ENCODE results near the gene SPECC1. TPM values are rescaled to one million over a fixed set of nuclear protein-coding genes. Genes with fewer than 3 reads are reported as not detected.
"Not testable (repeated sequence)": the region's sequence is repeated elsewhere in the genome, so short reads cannot be mapped to it uniquely, and the experiment has no call there.

SPECC1 gene
- polyA plus RNA-seq, 4 donors = 12.9 to 15.1 (median 14.5) TPM

- DNase-seq (ENCODE audit: low read depth in 4 of 4, low spot score in 3 of 4) = not testable (repeated sequence)
Observed at GRCh38 chr17:20352567-20352966, 343.4 kb downstream of the SPECC1 start.

- not testable (repeated sequence) for DNase-seq (ENCODE audit: low read depth in 4 of 4, low spot score in 3 of 4)
Observed at GRCh38 chr17:20363846-20364245, 354.7 kb downstream of the SPECC1 start.

Other genes starting within 250 kb of the SPECC1 start
- gene ULK2, start 141.4 kb upstream of the SPECC1 start, polyA plus RNA-seq (ENCODE audit: insufficient read length in 4 of 4) = 10 to 100 TPM; 27.0 to 29.9 (median 28.4) TPM
- gene AKAP10, start 31.5 kb upstream of the SPECC1 start, polyA plus RNA-seq (ENCODE audit: insufficient read length in 4 of 4) = 10 to 100 TPM; 26.3 to 33.4 (median 30.9) TPM

Data from right renal pelvis (tissue), 4 donors.